HFFc6 (cell line): Measurements from ENCODE around the gene MRPL12. TPM values are rescaled to one million over a fixed set of nuclear protein-coding genes. Genes with fewer than 3 reads are reported as not detected.

Source experiments
- DNase-seq: peaks from one replicate; pipeline ENCODE4 v3.0.0-alpha.2; 2018
- H3K27ac Mint-ChIP-seq: 2 replicates; pipeline ENCODE4 v1.8.0; 2020; ENCODE audit warnings: mild to moderate bottlenecking, mixed read lengths
- H3K27me3 Mint-ChIP-seq: 2 replicates; pipeline ENCODE4 v1.8.0; 2021; ENCODE audit warnings: mild to moderate bottlenecking, moderate library complexity, mixed read lengths; ENCODE audit not compliant: insufficient read depth
- H3K36me3 Mint-ChIP-seq: 2 replicates; pipeline ENCODE4 v1.8.0; 2021; ENCODE audit warnings: low read depth, mixed read lengths
- H3K4me1 Mint-ChIP-seq: 2 replicates; pipeline ENCODE4 v1.8.0; 2020; ENCODE audit warnings: low read depth, mixed read lengths
- H3K4me3 Mint-ChIP-seq: 2 replicates; pipeline ENCODE4 v1.8.0; 2020; ENCODE audit warnings: mild to moderate bottlenecking, moderate library complexity, mixed read lengths
- H3K9me3 Mint-ChIP-seq: 2 replicates; pipeline ENCODE4 v1.8.0; 2020; ENCODE audit warnings: mild to moderate bottlenecking, mixed read lengths
- CTCF ChIP-seq: fragments of 200-600 bp; sonication (generic); IDR thresholded peaks from 2 replicates; pipeline ENCODE4 v1.5.0; 2021; ENCODE audit warnings: antibody characterized with exemption, mild to moderate bottlenecking
- total RNA-seq, 6 experiments: library from RNA; stranded (reverse); fragmentation: NEBNext Ultra II Directional; extraction: Animal tissue kit (Norgen Biotek cat#: 25700); gene quantifications; 2 replicates in 1 of 6; 3 replicates in 5 of 6; pipeline ENCODE4 v1.2.3, GENCODE V29; 2021

Gene MRPL12
- total RNA-seq, 6 experiments from 2014 or later, result 105 to 124 (median 113) TPM

- Mint-ChIP-seq H3K36me3 (no peaks in the 10 kb centered on the region; the same call in 1 of the 2 replicates), H3K27ac (no peak overlapping the region), H3K4me1 (peaks cover 13% of the 10 kb centered on the region; the same call in 1 of the 2 replicates), H3K9me3 (no peaks in the 10 kb centered on the region), H3K4me3 (no peak overlapping the region), H3K27me3 (peaks cover 3% of the 10 kb centered on the region; the same call in 1 of the 2 replicates)
- no peak for TF ChIP-seq CTCF
- DNase-seq, result no peak
Observed at GRCh38 chr17:81720267-81721071, 17.3 kb downstream of the MRPL12 start.

- Mint-ChIP-seq H3K36me3 (no peaks in the 10 kb centered on the region; the same call in 1 of the 2 replicates), H3K4me1 (peaks cover 13% of the 10 kb centered on the region; the same call in 1 of the 2 replicates), H3K27me3 (peaks cover 4% of the 10 kb centered on the region), H3K27ac (no peak overlapping the region; the same call in 1 of the 2 replicates), H3K4me3 (no peak overlapping the region), H3K9me3 (no peaks in the 10 kb centered on the region)
- no peak for TF ChIP-seq CTCF
- no peak for DNase-seq
Observed at GRCh38 chr17:81722184-81723120, 19.3 kb downstream of the MRPL12 start.

- Mint-ChIP-seq H3K27ac (no peak overlapping the region), H3K27me3 (peaks cover 4% of the 10 kb centered on the region), H3K9me3 (no peaks in the 10 kb centered on the region), H3K36me3 (no peaks in the 10 kb centered on the region; the same call in 1 of the 2 replicates), H3K4me1 (peaks cover 13% of the 10 kb centered on the region; the same call in 1 of the 2 replicates), H3K4me3 (no peak overlapping the region)
- DNase-seq, result no peak
- no peak for TF ChIP-seq CTCF
Observed at GRCh38 chr17:81723651-81724209, 20.6 kb downstream of the MRPL12 start.

- Mint-ChIP-seq H3K4me1 (peaks cover 13% of the 10 kb centered on the region; the same call in 1 of the 2 replicates), H3K36me3 (no peaks in the 10 kb centered on the region), H3K27ac (no peak overlapping the region), H3K4me3 (no peak overlapping the region), H3K27me3 (peaks cover 4% of the 10 kb centered on the region), H3K9me3 (no peaks in the 10 kb centered on the region)
- no peak for DNase-seq
- no peak for TF ChIP-seq CTCF
Observed at GRCh38 chr17:81725439-81725838, 22.3 kb downstream of the MRPL12 start.

- no peaks in the 10 kb centered on the region for H3K36me3 Mint-ChIP-seq
- no peak overlapping the region for H3K4me3 Mint-ChIP-seq
- no peak for DNase-seq
- H3K27ac Mint-ChIP-seq, result no peak overlapping the region
- H3K9me3 Mint-ChIP-seq, result no peaks in the 10 kb centered on the region
- TF ChIP-seq CTCF, result no peak
- peaks cover 4% of the 10 kb centered on the region for H3K27me3 Mint-ChIP-seq
- H3K4me1 Mint-ChIP-seq, result peaks cover 17% of the 10 kb centered on the region
Observed at GRCh38 chr17:81726004-81726403, 22.8 kb downstream of the MRPL12 start.
